ENCODE data around the gene NOB1.

NOB1 gene

DNA sequence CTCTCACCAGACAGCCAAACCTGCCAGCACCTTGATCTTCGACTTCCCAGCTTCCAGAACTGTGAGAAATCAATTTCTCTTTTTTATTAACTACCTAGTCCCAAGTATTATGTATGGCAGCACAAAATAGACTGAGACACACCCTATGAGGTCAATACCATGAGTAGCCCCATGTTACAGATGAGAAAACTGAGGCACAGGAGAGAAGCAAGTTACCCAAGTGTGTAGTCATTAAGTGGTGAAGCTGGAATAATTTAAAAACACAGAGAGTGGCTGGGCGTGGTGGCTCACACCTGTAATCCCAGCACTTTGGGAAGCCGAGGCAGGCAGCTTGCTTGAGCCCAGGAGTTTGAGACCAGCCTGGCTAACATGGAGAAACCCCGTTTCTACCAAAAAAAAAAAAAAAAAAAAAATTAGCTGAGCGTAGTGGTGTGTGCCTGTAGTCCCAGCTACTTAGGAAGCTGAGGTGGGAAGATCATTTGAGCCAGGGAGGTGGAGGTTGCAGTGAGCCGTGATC, 33.2 kb downstream of the NOB1 start:
- DNase-seq (ENCODE audit: low read depth) = no peak

DNA sequence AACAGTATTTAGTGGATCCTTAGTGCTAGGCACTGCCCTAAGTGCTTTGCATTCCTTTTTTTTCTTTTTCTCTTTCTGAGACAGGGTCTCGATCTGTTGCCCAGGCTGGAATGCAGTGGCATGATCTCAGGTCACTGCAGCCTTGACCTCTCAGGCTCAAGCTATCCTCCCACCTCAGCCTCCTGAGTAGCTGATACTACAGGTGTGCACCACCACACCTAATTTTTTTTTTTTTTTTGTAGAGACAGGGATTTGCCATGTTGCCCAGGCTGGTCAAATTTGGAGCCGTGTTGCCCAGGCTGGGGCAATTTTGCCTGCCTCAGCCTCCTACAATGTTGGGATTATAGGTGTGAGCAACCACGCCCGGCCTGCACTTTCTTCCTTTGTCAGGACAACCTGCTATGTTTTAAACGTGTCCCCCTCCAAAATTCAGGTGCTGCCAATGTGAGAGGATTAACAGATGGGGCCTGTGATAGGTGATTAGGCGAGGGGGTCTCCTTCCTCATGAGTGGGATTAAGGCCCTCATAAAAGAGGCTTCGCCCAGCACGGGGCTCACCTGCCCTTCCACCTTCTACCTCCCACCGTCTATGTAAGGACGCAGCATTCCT, 33.8 kb downstream of the NOB1 start:
- DNase-seq (ENCODE audit: low read depth) = no peak

DNA sequence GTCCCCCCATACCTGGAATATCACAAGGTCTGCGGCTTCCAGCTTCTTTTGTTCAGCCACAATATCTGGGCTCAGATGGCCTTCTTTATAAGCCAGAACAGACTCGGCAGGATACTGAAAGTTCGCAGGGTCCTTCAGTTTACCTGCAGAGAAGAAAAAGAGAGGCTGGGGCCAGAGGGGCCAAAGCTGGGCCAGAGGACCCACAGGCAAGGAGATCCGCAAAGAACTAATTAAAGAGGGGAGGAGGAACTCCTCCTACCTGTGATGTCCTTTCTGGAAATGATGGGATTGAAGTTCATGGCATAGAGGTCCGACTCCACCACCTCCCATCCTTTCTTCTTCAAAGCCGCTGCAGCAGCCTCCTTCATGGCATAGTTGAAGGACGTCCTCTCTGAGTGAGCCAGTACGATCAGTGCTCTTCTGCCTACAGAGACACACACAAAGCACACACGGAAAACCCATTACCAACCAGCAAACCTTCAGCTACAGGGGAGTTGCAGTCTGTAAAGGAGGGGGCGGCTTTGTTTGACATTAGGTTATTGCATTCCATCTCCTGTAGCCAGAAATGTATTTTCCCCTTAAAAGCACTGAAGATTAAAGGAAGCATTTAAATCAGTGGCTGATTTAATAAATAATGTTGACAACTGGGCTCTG, 36.5 kb downstream of the NOB1 start:
- no peak for DNase-seq (ENCODE audit: low read depth)

DNA sequence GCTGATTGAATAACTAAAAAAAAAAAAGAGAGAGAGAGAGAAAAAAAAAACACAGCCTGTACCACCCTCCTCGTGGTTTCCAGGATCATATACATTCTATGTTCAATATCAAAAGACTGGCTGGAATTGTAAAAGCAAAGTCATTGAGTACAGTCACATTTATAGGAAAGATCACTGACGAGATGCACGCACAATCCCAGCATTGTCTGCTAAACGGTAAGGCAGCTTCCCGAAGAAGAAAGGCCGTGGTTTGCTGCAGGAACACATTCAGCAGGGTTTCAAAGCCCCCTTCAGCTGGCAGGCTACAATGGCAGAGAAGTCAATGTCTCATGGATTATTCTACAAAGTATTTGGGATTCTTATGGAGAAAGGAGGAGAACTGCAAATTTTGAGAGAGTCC, 37.7 kb downstream of the NOB1 start:
- DNase-seq (ENCODE audit: low read depth) = no peak

DNA sequence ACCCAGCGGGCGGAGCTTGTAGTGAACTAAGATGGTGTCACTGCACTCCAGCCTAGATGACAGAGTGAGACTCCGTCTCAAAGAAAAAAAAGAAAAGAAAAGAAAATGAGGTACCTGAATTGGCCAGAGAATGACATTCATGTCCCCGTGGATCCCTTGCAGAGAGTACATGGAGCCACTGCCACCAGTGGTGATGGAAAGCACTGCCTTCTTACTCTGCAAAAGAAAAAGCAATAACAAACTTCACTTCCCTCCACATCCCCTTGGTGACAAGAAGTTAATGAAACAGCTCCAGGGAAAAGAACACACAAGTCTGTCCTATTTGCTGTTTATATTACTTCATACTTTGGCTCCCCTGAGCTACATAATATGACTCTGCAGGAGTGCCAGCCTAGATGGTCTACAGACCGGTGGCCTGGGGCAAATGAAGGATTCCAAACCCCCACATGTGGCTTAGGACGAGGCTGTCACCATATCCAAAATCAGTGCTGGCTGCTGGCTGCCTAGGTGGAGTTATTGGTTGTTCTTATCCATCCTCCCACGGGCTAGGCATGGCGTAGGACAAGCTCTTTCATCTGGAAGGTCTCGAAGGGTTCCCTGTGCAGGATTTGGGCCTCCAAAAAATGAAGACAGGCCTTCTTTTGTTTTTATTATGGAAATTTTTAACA, 41.7 kb downstream of the NOB1 start:
- DNase-seq (ENCODE audit: low read depth) = no peak

DNA sequence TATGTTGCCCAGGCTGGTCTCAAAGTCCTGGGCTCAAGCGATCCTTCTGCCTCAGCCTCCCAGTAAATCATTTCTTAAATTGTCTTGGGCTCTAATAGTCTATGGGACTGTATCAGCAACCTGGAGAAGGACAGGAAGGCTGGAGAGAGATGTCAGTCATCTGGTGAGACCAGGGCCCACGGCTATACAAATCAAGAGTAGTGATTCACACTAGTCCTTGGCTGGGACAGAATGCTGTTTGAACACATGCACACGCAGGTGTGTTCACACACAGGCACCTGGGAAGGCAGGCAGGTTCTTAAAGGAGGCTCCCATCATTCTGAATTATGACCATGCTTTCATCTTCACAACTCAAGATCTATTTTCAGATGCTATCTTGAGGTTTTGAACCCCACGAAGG, 42.4 kb downstream of the NOB1 start:
- DNase-seq (ENCODE audit: low read depth) = no peak

DNA sequence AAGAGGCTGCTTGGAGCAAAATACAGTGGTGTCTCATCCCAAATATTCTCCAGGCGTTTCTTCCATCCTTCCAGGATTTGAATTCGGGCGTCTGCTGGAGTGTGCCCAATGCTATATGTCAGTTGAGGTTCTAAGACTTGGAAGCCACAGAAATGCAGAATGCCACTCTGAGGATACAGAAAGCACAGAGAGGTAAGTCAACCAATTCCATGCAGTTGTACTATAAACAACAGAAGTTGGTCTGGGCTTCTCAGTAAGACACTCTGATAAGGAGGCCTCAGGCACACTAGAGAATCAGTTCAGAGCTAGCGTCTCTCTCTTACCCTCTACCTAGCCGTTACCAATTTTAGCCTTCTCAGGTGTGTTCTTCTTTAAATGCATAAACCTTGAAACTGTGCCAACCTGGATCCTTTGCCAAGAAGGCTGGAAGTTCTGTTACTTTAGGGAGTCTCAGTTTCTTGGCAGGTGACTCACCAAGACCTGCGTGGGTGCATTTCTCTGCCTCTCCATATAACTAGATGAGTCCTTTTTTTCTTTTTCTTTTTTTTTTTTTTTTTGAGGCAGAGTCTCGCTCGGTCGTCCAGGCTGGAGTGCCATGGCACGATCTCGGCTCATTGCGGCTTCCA, 43.5 kb downstream of the NOB1 start:
- DNase-seq (ENCODE audit: low read depth) = no peak

DNA sequence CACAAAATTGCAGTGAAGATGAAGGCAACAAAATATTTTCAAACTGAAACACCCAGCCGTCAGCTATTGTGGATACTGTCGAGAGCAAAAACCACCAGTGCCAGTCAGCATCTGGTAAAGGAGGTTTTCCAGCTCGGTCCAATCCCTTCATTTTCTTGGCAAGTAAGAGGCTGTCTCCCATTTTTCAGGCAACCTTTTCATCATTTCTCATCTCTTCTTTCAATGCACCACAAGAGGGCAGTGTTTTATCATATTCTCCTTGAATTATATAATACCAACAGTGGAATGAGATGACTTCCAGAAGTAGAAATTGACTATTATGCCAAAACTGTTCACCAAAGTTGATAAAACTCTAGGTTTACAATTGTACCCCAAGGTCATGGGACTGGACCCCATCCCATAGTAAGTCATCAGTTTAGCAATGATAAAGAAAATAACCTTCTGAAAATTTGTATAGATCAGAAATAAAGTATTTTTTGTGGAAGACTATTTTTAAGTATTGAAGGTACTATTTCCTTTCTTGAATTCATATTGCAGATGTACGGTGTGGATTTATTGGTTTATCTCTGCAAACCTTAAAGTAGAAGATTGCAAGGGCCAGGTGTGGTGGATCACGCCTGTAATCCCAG, 45.2 kb downstream of the NOB1 start:
- no peak for DNase-seq (ENCODE audit: low read depth)

DNA sequence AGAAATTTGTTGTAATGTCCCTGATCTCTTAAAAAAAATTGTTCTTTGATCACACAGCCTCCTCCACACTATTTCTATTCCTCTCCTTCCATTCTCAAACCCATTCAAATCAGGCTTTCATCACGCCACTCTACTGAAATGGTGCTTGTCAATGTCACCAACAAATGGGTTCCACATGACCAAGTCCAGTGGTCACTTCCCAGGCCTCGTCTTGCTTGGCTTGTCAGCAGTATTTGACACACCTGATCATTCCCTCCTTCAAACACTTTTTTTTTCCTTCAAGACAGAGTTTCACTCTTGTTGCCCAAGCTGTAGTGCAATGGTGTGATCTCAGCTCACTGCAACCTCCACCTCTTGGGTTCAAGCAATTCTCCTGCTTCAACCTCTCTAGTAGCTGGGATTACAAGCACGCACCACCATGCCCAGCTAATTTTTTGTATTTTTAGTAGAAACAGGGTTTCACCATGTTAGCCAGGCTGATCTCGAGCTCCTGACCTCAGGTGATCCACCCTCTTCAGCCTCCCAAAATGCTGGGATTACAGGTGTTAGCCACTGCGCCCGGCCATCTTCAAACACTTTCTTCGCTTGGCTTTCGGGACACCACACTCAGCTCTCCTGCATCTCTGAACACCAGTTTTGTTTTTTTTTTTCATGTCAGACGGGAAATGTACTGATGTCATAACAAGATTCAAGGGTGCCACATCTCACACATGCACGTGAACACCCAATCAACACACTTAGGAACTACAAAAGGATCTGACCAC, 46.6 kb downstream of the NOB1 start:
- DNase-seq (ENCODE audit: low read depth) = no peak

DNA sequence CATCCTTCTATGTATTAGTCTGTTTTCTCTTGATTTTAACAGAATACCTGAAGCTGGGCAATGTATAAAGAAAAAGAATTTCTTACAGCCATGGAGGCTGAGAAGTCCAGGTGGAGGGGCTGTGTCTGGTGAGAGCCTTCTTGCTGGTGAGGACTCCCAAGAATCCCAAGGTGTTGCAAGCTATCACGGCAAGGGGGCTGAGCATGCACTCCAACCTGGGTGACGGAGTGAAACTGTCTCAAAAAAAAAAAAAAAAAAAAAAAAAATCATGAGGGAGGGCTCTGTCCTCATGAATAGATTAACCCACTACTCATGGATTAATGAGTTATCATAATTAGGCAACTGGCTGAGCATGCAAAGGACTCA, 47.8 kb downstream of the NOB1 start:
- DNase-seq (ENCODE audit: low read depth) = no peak

DNA sequence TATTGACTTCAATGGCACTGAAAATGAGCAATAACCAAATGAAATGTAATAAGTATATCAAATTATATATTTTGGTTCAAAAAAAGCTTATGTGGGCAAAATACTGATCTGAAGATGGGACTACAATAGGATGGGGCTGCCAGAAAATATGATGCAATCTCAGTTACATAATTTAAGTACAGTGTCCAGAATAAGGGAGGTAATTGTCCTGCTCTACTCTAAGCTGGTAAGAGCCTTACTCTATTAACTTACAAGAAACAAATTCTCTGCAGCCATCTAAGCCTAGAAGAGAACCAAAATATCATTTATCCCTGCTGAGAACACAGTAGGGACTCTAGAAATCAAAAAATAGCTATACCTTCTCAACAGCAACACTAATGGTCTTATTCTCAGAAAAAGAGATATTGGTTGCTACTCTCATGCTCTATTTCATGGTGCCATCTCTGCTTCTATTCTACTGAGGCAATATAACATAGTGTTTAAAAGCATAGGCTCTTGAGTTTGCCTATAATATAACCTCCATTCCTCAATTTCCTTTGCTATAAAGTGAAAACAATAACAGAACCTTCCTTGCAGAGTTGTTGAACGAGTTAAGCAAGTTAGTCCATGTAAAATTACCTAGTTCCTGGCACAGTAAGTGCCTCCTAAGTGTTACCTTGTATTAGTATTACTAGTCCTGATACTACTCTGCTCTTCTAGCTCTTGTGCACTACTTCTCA, 48.3 kb downstream of the NOB1 start:
- no peak for DNase-seq (ENCODE audit: low read depth)

DNA sequence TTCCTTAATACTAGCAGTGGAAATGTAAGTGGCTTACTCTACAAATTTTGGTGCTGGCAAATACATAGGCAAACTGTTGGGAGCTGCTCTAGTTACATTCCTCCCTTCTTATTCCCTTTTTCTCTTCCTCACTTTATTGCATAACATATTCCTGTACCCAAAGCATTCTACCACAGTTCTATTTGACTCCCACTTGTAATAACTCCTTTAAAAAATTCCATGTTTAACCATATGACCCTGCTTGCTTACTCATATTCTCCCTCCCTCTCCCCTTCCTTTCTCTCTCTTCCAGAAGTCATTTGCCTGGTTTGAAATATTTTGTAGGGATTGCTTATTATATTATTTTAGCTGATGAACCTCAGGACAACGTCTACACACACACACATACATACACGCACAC, 51.1 kb downstream of the NOB1 start:
- DNase-seq (ENCODE audit: low read depth) = no peak

DNA sequence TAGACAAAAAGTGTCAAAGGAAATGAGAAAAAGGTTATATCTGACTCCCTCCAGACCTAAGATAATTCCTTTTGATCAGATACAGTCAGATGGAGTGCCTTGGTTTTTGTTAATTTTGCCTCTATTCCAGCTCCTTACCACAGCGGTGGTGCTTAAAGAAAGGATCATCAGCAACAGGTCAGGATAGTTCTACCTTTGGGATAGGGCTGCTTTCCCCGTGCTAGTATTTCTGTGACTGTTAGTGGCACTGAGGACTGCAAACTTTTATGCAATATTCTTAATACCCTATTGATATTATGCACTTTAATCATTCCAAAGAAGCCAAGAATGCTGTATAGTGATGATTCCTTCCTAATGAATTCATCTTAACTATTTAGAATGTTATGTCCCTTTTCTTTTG, 52.9 kb downstream of the NOB1 start:
- DNase-seq (ENCODE audit: low read depth) = no peak

DNA sequence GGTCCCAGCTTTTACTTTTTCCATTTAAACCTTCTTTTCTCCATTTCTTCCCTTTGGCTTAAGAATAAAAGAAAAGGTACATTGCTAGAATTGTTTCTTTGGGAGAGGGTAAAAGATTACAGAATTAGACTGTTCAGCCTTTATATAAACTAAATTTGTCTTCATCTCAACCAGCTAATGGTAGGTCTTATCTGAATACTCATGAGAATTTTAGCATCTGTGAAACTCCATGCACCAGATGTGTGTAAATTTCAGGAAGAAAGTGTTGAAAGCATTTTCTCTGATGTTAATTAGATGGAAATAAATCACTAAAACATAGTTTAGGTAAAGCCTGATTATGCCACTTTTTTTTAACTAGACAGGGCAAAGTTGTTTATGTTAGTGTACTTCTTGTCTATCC, 53.3 kb downstream of the NOB1 start:
- no peak for DNase-seq (ENCODE audit: low read depth)

DNA sequence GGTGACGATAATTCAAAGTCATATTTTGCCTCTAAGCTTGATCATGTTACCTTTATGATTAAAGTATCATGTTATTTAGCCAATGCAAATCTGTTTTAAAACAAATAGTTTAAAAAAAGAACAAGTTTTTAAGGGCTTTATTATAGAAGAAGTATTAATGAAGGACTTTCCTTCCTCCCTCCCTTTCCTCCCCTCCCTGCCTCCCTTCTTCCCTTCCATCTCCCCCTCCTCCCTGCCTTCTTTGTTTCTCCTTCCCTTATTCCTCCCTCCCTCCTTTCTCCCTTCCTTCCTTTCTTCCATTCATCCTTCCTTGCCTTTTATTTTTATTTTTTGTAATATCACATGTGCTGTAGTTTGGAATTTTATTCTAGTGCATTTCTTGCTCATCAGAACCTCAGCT, 54.8 kb downstream of the NOB1 start:
- no peak for DNase-seq (ENCODE audit: low read depth)

DNA sequence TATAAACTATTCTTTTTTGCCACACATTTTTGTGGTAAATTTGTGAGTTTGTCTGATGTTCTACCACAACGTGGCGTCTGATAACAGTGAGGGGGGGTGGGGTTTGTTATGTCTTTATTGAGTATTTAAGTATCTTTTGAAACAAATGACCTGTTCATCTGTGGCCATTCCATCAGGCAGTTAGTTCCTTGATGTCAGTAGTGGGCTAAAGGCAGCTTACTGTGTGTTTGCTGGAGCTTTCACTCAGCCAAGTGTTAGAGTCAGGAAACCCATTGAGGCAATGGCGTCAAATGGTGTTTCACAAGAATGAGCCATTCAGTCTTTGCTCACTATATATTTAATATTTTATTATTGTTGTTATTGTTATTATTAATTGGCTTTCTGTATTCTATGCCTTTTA, 56.3 kb downstream of the NOB1 start:
- DNase-seq (ENCODE audit: low read depth) = no peak

DNA sequence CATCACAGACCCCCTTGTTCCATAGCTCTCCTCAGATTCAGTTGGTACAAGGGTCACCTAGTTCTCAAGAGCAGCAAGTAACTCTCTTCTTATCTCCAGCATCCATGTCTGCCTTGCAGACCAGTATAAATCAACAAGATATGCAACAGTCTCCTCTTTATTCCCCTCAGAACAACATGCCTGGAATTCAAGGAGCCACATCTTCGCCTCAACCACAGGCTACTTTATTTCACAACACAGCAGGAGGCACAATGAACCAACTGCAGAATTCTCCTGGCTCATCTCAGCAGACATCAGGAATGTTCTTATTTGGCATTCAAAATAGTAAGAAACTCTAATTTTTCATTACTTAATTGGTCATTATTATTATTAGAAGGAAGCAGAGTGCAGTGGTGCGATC, 60.8 kb downstream of the NOB1 start:
- DNase-seq (ENCODE audit: low read depth) = no peak

DNA sequence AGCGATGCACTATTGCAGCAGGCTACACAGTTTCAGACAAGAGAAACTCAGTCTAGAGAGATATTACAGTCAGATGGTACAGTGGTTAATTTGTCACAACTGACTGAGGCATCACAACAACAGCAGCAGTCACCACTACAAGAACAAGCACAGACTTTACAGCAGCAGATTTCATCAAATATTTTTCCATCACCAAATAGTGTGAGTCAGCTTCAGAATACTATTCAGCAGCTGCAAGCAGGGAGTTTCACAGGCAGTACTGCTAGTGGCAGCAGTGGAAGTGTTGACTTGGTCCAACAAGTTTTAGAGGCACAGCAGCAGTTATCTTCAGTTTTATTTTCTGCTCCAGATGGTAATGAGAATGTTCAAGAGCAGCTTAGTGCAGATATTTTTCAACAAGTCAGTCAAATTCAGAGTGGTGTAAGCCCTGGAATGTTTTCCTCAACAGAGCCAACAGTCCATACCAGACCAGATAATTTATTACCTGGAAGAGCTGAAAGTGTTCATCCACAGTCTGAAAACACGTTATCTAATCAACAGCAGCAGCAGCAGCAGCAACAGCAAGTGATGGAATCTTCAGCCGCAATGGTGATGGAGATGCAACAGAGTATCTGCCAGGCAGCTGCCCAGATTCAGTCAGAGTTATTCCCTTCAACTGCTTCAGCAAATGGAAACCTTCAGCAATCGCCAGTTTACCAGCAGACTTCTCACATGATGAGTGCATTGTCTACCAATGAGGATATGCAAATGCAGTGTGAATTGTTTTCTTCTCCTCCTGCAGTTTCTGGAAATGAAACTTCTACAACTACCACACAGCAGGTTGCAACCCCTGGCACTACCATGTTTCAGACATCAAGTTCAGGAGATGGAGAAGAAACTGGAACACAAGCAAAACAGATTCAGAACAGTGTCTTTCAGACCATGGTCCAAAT, 62.5 kb downstream of the NOB1 start:
- no peak for DNase-seq (ENCODE audit: low read depth)
